Testis (tissue), 3 donors: ENCODE results near the gene DMD. TPM values are rescaled to one million over a fixed set of nuclear protein-coding genes. Genes with fewer than 3 reads are reported as not detected.

Experiments used
- DNase-seq: peaks from one replicate; pipeline ENCODE4 v3.0.0-alpha.2; 2019
- H3K27ac ChIP-seq, 2 donors: fragments of 200-600 bp; sonication (generic); one replicate each; pipeline ENCODE4 v1.5.1; 2019
- H3K27me3 ChIP-seq: fragments of 200-600 bp; sonication (generic); one replicate; pipeline ENCODE4 v1.5.1; 2019
- H3K36me3 ChIP-seq: fragments of 200-600 bp; sonication (generic); one replicate; pipeline ENCODE4 v1.5.1; 2017; ENCODE audit warnings: low read depth; ENCODE audit errors: missing control alignments
- H3K4me1 ChIP-seq: fragments of 200-600 bp; sonication (generic); one replicate; pipeline ENCODE4 v1.5.1; 2019
- H3K4me3 ChIP-seq, 2 donors: fragments of 200-600 bp; sonication (generic); one replicate each; pipeline ENCODE4 v1.5.1; 2017 to 2019
- H3K9me3 ChIP-seq: fragments of 200-600 bp; sonication (generic); one replicate; pipeline ENCODE4 v1.5.1; 2017
- CTCF ChIP-seq, 3 experiments: fragments of 450-650 bp in 2 of 3; fragments of 200-600 bp in 1 of 3; sonication (generic) in 1 of 3; IDR thresholded peaks; one replicate each; pipeline ENCODE4 v1.5.1; 2016 to 2019; ENCODE audit warnings: antibody characterized with exemption in 3 of 3, mild to moderate bottlenecking in 2 of 3, moderate library complexity in 1 of 3
- POLR2A ChIP-seq: fragments of 450-650 bp; IDR thresholded peaks from one replicate; pipeline ENCODE4 v1.6.1; 2017; ENCODE audit warnings: antibody characterized with exemption, mild to moderate bottlenecking, moderate library complexity
- WGBS, 2 donors: methylation state at CpG; one replicate each; pipeline ENCODE4 v1.1.5; 2018; 5-methylcytosine and 5-hydroxymethylcytosine counted together
- intact Hi-C: fragments of 100-400 bp; cut with DNase I; formaldehyde crosslinking; loops from one replicate; pipeline ENCODE4 v1.15.1; 2023; ENCODE audit warnings: low total_unique reads
- polyA plus RNA-seq: library from polyadenylated mRNA; stranded (reverse); fragments of 350-450 nt; fragmentation: Illumina TruSeq; extraction: RNeasy Lipid Tissue Mini Kit (QIAGEN cat#74804); gene quantifications from one replicate; pipeline ENCODE4 v1.2.3, GENCODE V29; 2014; ENCODE audit warnings: low read depth, low replicate concordance; ENCODE audit not compliant: insufficient read depth
- total RNA-seq, 2 donors: library from RNA; depleted of rRNA; stranded (reverse); fragments of >200 nt; gene quantifications; one replicate each; pipeline ENCODE4 v1.2.3, GENCODE V29; 2016

Gene DMD
- total and polyA plus RNA-seq, 3 donors from 2014 or later = 11.3 to 34.1 (median 24.2) TPM

- DNase-seq = no peak
- Histone ChIP-seq H3K36me3 (no peaks in the 10 kb centered on the region), H3K9me3 (no peaks in the 10 kb centered on the region), H3K4me1 (no peaks in the 10 kb centered on the region), H3K4me3 (no peak overlapping the region), H3K27ac (no peak overlapping the region), H3K27me3 (no peaks in the 10 kb centered on the region)
- TF ChIP-seq POLR2A = no peak
- peak in 2 of 3 experiments; percentile 18 to 37 for TF ChIP-seq CTCF (IDR thresholded peaks at IDR 0.05)
- intact Hi-C loops = no loop called here
Observed at GRCh38 chrX:31213941-31214340, 1997.4 kb downstream of the DMD start.

- 50 to 57% methylated on average over 5 to 6 of the region's 6 CpGs for WGBS, 2 donors
- intact Hi-C loops = no loop called here
- no peak for DNase-seq
Observed at GRCh38 chrX:31212856-31213748, 1998.2 kb downstream of the DMD start.

GRCh38 chrX:31209005-31209628, 2002.2 kb downstream of the DMD start:
- Histone ChIP-seq H3K9me3 (no peaks in the 10 kb centered on the region), H3K4me3 (no peak overlapping the region), H3K27me3 (no peaks in the 10 kb centered on the region), H3K4me1 (no peaks in the 10 kb centered on the region), H3K36me3 (no peaks in the 10 kb centered on the region), H3K27ac (no peak overlapping the region)
- WGBS, 2 donors = 81% methylated on average over 10 of the region's 10 CpGs
- no peak for TF ChIP-seq POLR2A
- no peak for TF ChIP-seq CTCF (IDR thresholded peaks at IDR 0.05)
- no peak for DNase-seq
- intact Hi-C loops = no loop called here

More at GRCh38 chrX:31212856-31213748, 1998.2 kb downstream of the DMD start:
- Histone ChIP-seq H3K36me3 (no peaks in the 10 kb centered on the region), H3K9me3 (no peaks in the 10 kb centered on the region), H3K27me3 (no peaks in the 10 kb centered on the region), H3K4me3 (no peak overlapping the region), H3K27ac (no peak overlapping the region), H3K4me1 (no peaks in the 10 kb centered on the region)
- TF ChIP-seq POLR2A (no peak), CTCF (IDR thresholded peaks at IDR 0.05) (no peak)

GRCh38 chrX:31201503-31201902, 2009.8 kb downstream of the DMD start:
- no peaks in the 10 kb centered on the region for H3K9me3 ChIP-seq
- DNase-seq = no peak
- no peak overlapping the region for H3K27ac ChIP-seq
- H3K4me3 ChIP-seq = no peak overlapping the region
- WGBS, 2 donors = 85 to 98% methylated on average over 4 of the region's 4 CpGs
- H3K4me1 ChIP-seq = no peaks in the 10 kb centered on the region
- no peaks in the 10 kb centered on the region for H3K27me3 ChIP-seq
- H3K36me3 ChIP-seq = no peaks in the 10 kb centered on the region
- intact Hi-C loops = no loop called here
- TF ChIP-seq POLR2A (no peak), CTCF (IDR thresholded peaks at IDR 0.05) (no peak)
